HL-60 (cell line): ENCODE measurements around the gene C12orf54.

Experiments
- CTCF ChIP-seq: IDR thresholded peaks from one replicate; pipeline ENCODE4 v1.5.1; 2011; ENCODE audit warnings: low read length, control low read depth, inconsistent platforms; ENCODE audit not compliant: insufficient read depth
- GABPA ChIP-seq: IDR thresholded peaks from 2 replicates; pipeline ENCODE4 v1.6.1; 2012; ENCODE audit warnings: low read depth
- REST ChIP-seq: IDR thresholded peaks from 2 replicates; pipeline ENCODE4 v1.6.1; 2012; ENCODE audit warnings: low read depth; ENCODE audit not compliant: insufficient replicate concordance

GRCh38 chr12:48441069-48441468 is 41.2 kb upstream of the C12orf54 start:
- TF ChIP-seq REST (no peak), CTCF (no peak), GABPA (no peak)
